ENCODE measurements around the gene BCR.

- no peak for TF ChIP-seq CTCF (IDR thresholded peaks at IDR 0.05; ENCODE audit: insufficient read depth, low read length, poor library complexity, severe bottlenecking)
- no peak for TF ChIP-seq EZH2phosphoT487 (conservative IDR thresholded peaks at IDR 0.05; ENCODE audit: low read length)
These were observed 104.3 kb downstream of the BCR start for GRCh38 chr22:23284504-23285033.
